ENCODE results near the gene CLIC1. TPM values are rescaled to one million over a fixed set of nuclear protein-coding genes. Genes with fewer than 3 reads are reported as not detected.

The CLIC1 gene
- 100 to 1,000 TPM; 544 to 561 TPM for total RNA-seq

DNA sequence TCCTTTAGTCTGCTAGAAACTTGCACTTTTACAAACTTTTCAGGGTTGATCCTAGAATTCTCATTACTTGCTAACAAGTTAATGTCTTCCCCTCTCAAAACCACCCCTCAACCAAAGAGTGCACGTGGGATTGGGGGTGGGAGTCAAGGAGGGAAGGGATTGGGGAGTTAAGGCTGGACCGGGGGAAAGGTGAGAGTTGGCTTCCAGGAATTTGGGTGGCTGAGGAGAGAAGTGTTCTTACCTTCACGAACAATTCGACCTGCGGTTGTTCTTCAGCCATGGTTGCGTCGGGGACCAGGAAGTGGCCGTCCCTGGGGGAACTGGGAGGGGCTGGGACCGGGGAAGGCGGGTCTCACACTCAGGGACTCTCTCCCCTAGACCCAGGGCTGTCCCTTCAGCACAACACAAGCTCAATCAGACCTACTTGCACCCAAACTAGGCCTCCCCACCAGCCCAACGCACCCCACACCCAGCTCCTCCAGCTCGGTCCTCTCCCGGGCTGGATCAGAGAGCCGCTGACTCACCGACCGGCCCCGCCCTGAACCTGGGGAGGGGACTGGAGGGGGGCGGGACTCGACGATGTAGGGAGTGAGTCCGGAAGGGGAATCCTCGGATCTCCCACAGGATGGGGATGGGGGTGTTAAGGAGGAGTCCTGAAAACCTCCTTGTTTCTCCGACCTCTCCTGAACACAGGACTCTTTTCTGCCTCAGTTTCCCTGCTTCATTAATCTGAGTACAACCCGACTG is at the start of gene CLIC1:
Gene CLIC1, minus strand, starts transcription at position 510 of the 747 bp plus-strand sequence. Its CDS starts 230 bp downstream, at position 280.
- DNase-seq (peak; percentile 91), ATAC-seq (peak; percentile 38)
- H3K27me3 Mint-ChIP-seq: no peaks in the 10 kb centered on the region
- H3K4me3 Mint-ChIP-seq: peak within 1 kb of the TSS; percentile 91
- no peaks in the 10 kb centered on the region for H3K9me3 Mint-ChIP-seq (ENCODE audit: low read depth)
- CTCF ChIA-PET: interaction anchor here (0.6 to 5.8 kb wide), 13 partner anchors 8 to 94 kb away, joined by 3 to 60 read pairs (median 4); partner anchors contain the start of genes ABHD16A, DDAH2, HSPA1B and LY6G5C
- peaks cover 42% of the 10 kb centered on the region for H3K36me3 Mint-ChIP-seq
- peaks cover 63% of the 10 kb centered on the region for H3K4me1 Mint-ChIP-seq
- H3K27ac Mint-ChIP-seq: peak within 1 kb of the TSS; percentile 96

DNA sequence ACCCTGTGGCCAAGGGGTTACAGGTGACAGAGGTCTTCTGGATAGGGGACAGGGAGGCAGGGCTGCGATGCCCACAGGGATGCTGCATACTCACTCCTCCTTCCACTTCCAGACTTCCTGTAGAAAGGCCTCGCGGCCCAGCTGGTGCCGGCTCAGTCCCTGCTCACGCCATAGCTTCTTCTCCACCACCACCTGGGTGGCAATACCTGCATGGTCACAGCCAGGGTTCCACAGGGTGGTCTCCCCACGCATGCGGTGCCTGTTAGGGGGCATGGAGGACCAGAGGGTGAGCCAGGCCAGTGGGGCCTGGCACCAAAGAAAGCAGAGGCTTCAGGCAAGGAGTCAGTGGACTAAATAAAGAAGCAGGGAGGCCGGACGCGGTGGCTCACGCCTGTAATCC is 49.1 kb upstream of the CLIC1 start:
- H3K27me3 Mint-ChIP-seq: no peaks in the 10 kb centered on the region
- H3K27ac Mint-ChIP-seq: no peak overlapping the region
- H3K9me3 Mint-ChIP-seq (ENCODE audit: low read depth): no peaks in the 10 kb centered on the region
- DNase-seq: no peak
- H3K4me1 Mint-ChIP-seq: peaks cover 5% of the 10 kb centered on the region
- peaks cover 23% of the 10 kb centered on the region for H3K36me3 Mint-ChIP-seq
- CTCF ChIA-PET: interaction anchor here (1.4 to 6.3 kb wide), 3 partner anchors 15 to 21 kb away, joined by 4 to 39 read pairs (median 9); partner anchors contain the start of gene LSM2
- ATAC-seq: no peak
- H3K4me3 Mint-ChIP-seq: no peak overlapping the region

DNA sequence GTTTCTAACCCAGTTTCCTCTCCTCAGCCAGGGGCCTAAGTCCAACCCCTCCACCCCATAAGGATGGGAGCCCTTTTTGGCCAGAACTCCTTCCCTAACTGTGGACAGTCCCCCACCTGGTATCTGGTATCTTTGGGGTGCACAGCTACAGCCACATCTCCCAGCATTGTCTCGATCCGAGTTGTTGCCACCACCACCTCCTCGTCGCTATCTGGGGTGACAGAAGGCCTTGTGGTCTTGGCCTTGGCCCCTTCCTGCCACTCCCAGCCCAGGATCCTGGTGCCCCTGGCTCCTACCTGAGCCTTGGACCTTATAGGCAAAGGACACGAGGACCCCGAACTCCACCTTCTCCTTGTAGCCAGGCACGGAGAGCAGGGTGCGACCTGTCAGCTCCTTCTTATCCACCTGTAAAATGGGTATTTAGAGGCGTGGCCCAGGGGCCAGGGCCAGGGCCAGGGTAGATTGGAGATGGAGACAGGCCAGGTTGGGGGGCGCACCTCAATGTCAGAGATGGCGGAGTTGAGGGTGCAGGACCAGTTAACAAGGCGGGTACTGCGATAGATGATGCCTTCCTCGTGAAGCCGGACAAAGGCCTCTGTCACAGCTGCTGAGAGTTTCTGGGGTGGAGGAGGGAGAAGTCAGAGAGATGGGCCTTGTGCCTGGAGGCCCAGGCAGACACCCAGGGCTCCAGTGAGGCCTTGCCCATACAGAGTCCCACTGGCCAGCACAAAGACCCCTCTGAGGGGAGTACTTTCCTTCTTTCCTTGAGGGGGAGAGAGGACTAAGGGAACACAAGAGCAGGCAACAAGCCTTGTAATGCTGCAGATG is 48.0 kb upstream of the CLIC1 start:
- H3K4me1 Mint-ChIP-seq: peaks cover 2% of the 10 kb centered on the region
- no peaks in the 10 kb centered on the region for H3K27me3 Mint-ChIP-seq
- no peaks in the 10 kb centered on the region for H3K9me3 Mint-ChIP-seq (ENCODE audit: low read depth)
- no peak overlapping the region for H3K27ac Mint-ChIP-seq
- peaks cover 21% of the 10 kb centered on the region for H3K36me3 Mint-ChIP-seq
- ATAC-seq (no peak), DNase-seq (no peak)
- H3K4me3 Mint-ChIP-seq: no peak overlapping the region
- CTCF ChIA-PET: interaction anchor here (1.3 to 1.9 kb wide), 3 partner anchors 15 to 55 kb away, joined by 3 to 9 read pairs (median 4); partner anchors contain the start of genes DDAH2 and LSM2

DNA sequence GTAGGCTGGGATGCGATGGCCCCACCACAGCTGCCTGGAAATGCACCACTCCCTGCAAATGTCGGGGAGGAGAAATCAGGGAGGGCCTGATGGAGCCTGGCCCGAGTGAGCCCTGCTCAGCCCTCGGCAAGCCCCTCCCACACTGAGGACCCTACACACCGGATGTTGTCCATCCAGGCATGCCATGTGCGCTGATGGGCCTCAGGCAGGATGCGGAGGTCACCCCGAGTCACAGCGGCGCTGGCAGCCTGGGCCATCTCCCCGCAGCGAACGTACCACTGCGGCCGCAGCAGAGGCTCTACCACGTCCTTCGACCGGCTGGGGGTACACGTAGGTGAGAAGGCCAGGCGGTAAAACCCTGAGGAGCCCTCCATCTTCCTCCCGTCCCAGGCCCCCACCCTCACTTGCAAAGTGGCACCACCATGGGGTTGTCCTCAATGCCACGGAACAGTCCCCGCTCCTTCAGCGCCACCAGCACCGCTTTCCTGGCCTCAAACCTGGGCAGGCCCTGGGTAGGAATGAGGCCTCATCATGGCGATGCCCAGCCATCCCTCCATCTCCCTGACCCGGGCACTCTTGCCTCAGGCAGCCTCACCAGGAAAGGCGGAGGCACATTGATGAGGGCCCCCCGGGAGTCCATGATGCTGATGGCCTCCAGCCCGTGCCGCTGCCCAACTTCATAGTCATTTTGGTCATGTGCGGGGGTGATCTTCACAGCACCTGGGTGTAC is 46.0 kb upstream of the CLIC1 start:
- Mint-ChIP-seq H3K27me3 (no peaks in the 10 kb centered on the region), H3K27ac (no peak overlapping the region), H3K4me1 (peaks cover 6% of the 10 kb centered on the region), H3K9me3 (ENCODE audit: low read depth) (no peaks in the 10 kb centered on the region), H3K36me3 (peaks cover 21% of the 10 kb centered on the region), H3K4me3 (no peak overlapping the region)
- CTCF ChIA-PET: interaction anchor here (1.8 kb wide), 1 partner anchor 12 kb away, joined by 6 read pairs; no protein-coding TSS in a partner anchor
- ATAC-seq: no peak
- DNase-seq: no peak

DNA sequence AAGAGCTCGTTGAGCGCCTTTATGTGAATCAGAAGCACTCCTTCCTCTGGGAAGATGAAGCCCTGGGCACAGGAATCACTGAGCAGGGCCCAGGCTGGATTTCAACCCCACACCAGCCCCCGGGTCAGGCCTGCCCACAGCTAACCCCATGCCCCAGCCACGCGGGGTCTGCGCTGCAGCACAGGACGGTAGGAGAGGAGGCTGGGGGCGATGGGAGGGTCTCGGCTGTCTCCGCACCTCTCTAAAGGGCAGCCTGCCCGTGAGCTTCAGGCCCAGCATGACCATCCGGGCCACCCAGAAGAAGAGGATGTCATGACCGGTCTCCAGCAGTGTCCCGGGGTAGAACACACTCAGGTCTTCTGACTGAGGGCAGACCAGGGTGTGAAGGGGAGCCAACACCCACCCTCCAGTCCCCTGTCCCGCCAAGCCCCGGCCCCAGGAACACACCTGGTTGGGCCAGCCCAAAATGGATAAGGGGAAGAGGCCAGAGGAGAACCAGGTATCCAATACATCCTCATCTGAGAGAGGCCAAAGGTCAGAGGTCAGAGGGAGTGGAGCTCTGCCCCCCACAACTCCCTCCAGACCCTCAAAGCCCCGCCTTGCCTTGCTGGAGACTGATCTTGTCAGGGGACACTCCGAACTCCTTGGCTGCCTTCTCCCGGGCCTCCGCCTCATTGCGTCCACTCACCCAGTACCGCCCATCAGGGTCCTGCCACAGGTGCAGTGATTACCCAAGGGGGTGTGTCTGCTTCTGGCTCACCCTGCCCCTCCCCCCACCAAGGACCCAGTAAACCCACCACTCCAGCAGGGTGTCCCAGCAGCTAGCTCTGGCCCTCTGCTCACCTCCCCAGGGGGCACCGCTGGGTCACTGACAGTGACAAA is 45.2 kb upstream of the CLIC1 start:
- no peak overlapping the region for H3K27ac Mint-ChIP-seq
- peaks cover 21% of the 10 kb centered on the region for H3K36me3 Mint-ChIP-seq
- H3K4me1 Mint-ChIP-seq: peaks cover 14% of the 10 kb centered on the region
- no peak for ATAC-seq
- DNase-seq: no peak
- H3K9me3 Mint-ChIP-seq (ENCODE audit: low read depth): no peaks in the 10 kb centered on the region
- H3K4me3 Mint-ChIP-seq: no peak overlapping the region
- H3K27me3 Mint-ChIP-seq: no peaks in the 10 kb centered on the region
- CTCF ChIA-PET: interaction anchor here (1.8 kb wide), 2 partner anchors 9 to 12 kb away, joined by 6 to 7 read pairs; no protein-coding TSS in a partner anchor

DNA sequence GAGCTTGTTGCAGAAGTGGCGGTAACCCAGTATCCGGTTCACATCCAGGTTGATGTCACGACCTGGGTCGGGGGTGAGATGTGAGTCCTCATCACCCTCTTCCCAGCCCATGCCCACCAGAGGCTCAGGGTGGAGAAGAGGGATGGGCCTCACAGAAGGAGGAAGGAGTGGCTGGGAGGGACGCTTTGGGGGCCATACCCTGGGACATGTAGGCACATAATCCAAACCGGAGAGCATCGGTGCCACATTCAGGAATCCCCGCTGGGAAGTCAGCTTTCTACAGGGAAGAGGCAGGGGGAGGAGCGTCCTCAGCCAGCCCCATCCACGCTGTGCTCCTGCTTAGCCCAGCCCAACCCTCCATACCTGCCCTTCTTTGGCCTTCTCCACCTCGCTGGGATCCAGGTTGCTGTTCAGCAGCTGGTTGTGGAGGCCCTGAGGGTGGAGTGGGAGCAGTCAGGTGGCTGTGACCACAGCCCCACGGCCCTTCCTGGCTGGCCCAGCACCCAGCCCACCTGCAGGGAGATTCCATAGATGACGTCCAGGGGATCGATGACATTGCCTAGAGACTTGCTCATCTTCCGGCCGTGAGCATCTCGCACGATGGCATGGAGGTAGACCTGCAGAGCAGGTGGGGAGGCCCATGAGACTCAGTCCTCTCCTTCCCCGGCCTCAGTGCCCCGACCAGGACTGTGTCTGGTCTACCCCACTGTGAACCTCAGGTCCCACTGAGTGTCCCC is 44.3 kb upstream of the CLIC1 start:
- CTCF ChIA-PET: interaction anchor here (1.0 to 1.8 kb wide), 4 partner anchors 10 to 50 kb away, joined by 3 to 7 read pairs (median 6); no protein-coding TSS in a partner anchor
- no peak for ATAC-seq
- H3K27ac Mint-ChIP-seq: no peak overlapping the region
- H3K36me3 Mint-ChIP-seq: peaks cover 19% of the 10 kb centered on the region
- H3K4me1 Mint-ChIP-seq: peaks cover 21% of the 10 kb centered on the region
- DNase-seq: no peak
- H3K27me3 Mint-ChIP-seq: no peaks in the 10 kb centered on the region
- no peak overlapping the region for H3K4me3 Mint-ChIP-seq
- no peaks in the 10 kb centered on the region for H3K9me3 Mint-ChIP-seq (ENCODE audit: low read depth)

DNA sequence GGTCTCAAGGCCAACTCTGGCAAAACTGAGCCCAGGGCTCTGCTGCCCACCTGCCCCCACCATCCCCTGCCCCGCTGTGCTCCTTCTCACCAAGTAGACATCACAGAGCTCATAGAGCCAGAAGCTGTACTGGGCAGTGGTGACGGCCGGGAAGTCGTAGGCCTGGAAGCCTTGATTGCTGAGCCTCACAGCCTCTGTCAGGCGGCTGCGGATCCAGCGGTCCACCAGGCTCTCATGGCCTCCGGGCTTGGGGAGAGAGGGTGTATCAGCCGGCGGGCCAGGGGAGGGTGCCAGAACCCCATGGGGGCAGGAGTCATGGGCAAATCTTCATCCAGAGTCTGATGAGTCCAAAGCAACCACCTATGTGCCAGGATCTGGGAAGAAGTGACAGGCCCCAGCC is 43.6 kb upstream of the CLIC1 start:
- peaks cover 17% of the 10 kb centered on the region for H3K36me3 Mint-ChIP-seq
- no peak for ATAC-seq
- H3K27ac Mint-ChIP-seq: no peak overlapping the region
- H3K4me1 Mint-ChIP-seq: peaks cover 28% of the 10 kb centered on the region
- DNase-seq: no peak
- no peak overlapping the region for H3K4me3 Mint-ChIP-seq
- H3K9me3 Mint-ChIP-seq (ENCODE audit: low read depth): no peaks in the 10 kb centered on the region
- CTCF ChIA-PET: interaction anchor here (1.0 to 2.9 kb wide), 4 partner anchors 10 to 51 kb away, joined by 3 to 15 read pairs (median 6); no protein-coding TSS in a partner anchor
- H3K27me3 Mint-ChIP-seq: no peaks in the 10 kb centered on the region

DNA sequence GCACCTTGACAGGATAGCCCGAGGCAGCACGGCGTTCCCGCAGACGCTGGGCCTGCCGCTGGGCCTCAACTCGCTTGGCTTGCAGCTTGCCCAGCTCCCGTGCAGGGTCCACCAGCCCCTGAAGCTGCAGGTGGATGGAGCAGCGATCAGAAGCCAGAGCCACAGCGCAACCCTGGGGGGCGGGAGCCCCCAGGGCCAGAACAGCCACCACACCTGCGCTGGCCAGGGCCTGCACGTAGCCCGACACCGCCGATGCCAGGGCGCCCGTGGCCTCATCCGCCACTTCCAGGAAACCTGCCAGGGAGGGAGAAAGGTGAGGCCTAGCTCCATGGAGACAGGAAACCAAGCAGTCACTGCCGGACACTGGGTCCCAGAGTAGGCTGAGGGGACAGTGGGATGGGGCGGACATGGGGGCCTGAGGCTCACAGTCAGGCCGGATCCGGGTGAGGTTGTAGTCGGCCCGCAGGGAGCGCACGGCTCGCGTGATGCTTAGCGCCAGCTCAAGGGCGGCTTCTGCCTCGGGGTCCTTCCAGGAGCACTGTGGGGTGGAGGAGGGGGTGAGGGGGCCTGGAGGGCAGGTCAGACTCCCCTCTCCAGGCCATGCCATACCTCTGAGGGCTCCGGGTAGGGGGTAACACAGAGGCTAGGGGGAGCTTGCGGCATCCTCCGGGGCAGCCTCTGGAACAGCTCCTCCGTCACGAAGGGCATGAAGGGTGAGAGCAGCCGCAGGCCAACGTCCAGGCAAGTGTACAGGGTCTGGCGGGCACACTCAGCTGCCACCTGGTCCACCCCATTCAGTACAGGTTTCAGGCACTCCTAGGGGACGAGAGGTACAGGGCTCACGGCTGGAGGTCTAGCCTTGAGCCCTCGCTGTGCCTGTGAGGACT is 42.9 kb upstream of the CLIC1 start:
- Mint-ChIP-seq H3K36me3 (peaks cover 10% of the 10 kb centered on the region), H3K27ac (no peak overlapping the region), H3K4me3 (no peak overlapping the region), H3K4me1 (peaks cover 28% of the 10 kb centered on the region), H3K9me3 (ENCODE audit: low read depth) (no peaks in the 10 kb centered on the region), H3K27me3 (no peaks in the 10 kb centered on the region)
- no peak for DNase-seq
- no peak for ATAC-seq
- CTCF ChIA-PET: interaction anchor here (1.0 to 2.9 kb wide), 3 partner anchors 10 to 51 kb away, joined by 3 to 15 read pairs (median 6); no protein-coding TSS in a partner anchor

DNA sequence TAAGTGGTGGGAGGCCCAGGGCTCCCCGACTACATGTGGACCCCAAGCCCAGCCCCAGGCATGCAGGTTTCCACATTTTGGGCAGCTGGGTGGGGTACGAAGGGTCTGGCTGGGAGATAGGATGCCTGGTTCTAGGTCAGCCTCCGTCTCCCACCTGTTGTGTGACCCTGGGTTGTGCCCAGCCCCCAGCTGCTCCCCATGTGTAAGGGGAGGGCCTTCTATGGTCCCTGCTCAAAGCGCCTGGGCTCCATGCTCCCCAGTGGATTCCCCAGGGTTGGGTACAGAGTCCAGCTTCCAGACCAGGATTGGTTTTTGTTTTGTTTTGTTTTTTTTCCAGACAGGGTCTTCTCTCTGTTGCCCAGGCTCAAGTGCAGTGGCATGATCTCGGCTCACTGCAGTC is 41.9 kb upstream of the CLIC1 start:
- CTCF ChIA-PET: interaction anchor here (1.4 to 2.9 kb wide), 4 partner anchors 9 to 49 kb away, joined by 4 to 15 read pairs (median 10); partner anchors contain the start of gene HSPA1B
- peak overlapping the region; percentile 52 for H3K27ac Mint-ChIP-seq

DNA sequence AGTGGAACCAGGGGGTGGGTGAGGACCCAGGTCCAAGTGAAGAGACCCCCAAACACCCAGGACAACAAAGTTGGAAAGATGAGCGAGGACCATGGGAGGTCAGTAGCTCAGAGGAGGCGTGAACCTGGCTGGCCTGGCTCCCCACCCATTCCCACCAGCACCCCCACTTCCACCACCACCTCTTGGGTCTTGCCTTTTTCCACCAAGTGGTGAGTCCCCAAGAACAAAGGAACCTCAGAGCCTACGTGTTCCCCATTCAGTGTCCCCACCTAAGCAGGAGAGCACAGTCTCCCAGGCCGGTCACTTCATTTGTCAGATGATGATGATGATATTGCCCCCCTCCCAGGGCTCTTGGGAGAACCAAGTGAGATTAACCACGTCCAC is 41.3 kb upstream of the CLIC1 start:
- Mint-ChIP-seq H3K4me1 (peaks cover 33% of the 10 kb centered on the region), H3K27ac (peak overlapping the region; percentile 86), H3K27me3 (no peaks in the 10 kb centered on the region), H3K36me3 (peaks cover 7% of the 10 kb centered on the region), H3K9me3 (ENCODE audit: low read depth) (no peaks in the 10 kb centered on the region), H3K4me3 (no peak overlapping the region)
- ATAC-seq (no peak), DNase-seq (no peak)
- CTCF ChIA-PET: interaction anchor here (1.4 to 2.9 kb wide), 4 partner anchors 8 to 50 kb away, joined by 4 to 15 read pairs (median 10); partner anchors contain the start of gene HSPA1B

More for the DNA sequence above, 41.9 kb upstream of the CLIC1 start:
- ATAC-seq (no peak), DNase-seq (no peak)
- peaks cover 7% of the 10 kb centered on the region for H3K36me3 Mint-ChIP-seq
- no peaks in the 10 kb centered on the region for H3K27me3 Mint-ChIP-seq
- no peak overlapping the region for H3K4me3 Mint-ChIP-seq
- H3K9me3 Mint-ChIP-seq (ENCODE audit: low read depth): no peaks in the 10 kb centered on the region
- peaks cover 28% of the 10 kb centered on the region for H3K4me1 Mint-ChIP-seq
